Activated T-helper 1 cell treated with anti-CD3 and anti-CD28 coated beads, Interleukin-2, amount 50 U/mL, for 16 hours (primary cell): ENCODE measurements around the gene SSUH2.

Experiments used
- DNase-seq, 2 donors: peaks; one replicate each; pipeline ENCODE4 v3.0.0-alpha.2; 2020; ENCODE audit warnings: low read depth in 1 of 2, low spot score in 1 of 2

The SSUH2 gene

GRCh38 chr3:8642001-8642400, 2.6 kb downstream of the SSUH2 start:
- DNase-seq: no peak

DNA sequence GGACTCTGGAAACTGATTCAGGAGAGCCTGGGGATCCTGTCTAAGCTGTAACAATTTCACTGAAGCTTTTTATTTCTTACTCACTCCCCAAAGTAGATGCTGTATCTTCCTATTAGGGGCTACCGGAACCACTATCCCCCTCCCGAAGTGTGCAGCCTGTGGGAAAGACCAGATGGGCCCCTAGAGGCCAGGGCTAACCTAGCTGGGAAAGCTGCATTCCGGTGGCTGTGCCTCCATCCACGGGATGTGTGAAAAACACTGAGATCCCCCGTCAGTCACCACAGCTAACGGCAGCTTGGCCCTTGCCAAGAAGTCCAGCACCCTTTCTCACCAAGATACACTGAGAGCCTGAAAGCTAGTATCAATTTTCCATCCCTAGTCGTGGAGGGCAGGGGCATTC, 3.1 kb downstream of the SSUH2 start:
- no peak for DNase-seq

DNA sequence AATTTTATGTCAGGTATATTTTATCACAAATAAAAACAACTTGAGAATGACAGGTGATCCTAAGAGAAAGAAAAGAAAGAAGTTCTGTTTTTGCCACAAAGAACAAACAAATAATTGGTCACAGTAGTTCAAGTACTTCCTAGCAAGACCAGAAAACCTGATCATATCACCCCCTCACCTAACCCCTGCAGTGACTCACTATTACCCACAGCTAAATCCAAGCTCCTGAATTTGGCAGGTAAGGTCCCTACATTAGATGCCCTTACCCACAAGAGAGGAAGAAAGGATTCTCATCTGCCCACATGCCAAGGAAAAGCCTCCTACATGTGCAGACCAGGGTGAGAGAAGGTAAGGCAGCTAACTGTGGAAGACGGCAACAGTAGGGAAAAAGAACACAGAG, 4.4 kb downstream of the SSUH2 start:
- DNase-seq: no peak

GRCh38 chr3:8639659-8640000, 5.0 kb downstream of the SSUH2 start:
- DNase-seq: no peak

DNA sequence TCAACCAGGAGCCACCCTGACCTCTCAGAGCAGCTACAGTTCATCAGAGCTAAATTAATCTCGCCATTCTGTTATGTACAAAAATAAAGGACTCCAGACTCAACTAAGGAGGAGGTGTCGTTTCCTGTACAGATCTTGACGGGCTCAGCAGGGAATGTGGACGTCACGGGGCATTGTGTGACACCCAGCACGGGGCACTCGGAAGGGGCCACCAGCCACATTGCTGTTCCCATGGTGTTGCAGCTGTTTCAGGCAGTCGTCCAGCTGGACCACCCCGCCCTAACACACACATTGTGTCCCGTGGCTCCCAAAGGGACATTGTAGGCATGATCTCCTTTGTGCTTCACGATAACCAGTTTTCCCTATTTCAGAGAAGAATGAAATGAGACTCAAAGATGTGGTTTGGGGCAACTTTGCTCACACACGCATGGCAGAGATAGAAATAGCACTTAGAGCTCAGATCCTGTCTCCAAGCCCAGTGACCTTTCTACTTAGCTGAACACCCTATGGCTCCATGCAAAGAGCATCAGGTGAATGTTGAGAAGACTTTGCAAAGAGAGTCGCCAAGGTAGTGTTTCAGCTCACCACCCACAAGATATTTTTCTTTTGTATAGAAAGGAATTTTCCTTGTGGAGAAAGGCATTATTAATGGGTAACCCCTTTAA, 5.5 kb downstream of the SSUH2 start:
- DNase-seq: no peak

- no peak for DNase-seq
These were observed 7.2 kb downstream of the SSUH2 start for GRCh38 chr3:8637348-8637747.

GRCh38 chr3:8635631-8636030, 9.0 kb downstream of the SSUH2 start:
- no peak for DNase-seq

- DNase-seq: no peak
These were observed 9.5 kb downstream of the SSUH2 start for GRCh38 chr3:8635125-8635524.

- no peak for DNase-seq
These were observed 12.0 kb downstream of the SSUH2 start for GRCh38 chr3:8632402-8633237.

GRCh38 chr3:8631661-8632060, 12.9 kb downstream of the SSUH2 start:
- no peak for DNase-seq

GRCh38 chr3:8629151-8630021, 15.2 kb downstream of the SSUH2 start:
- peak in 1 of 2 donors; percentile 18 for DNase-seq

GRCh38 chr3:8627949-8628348, 16.6 kb downstream of the SSUH2 start:
- DNase-seq: no peak

DNA sequence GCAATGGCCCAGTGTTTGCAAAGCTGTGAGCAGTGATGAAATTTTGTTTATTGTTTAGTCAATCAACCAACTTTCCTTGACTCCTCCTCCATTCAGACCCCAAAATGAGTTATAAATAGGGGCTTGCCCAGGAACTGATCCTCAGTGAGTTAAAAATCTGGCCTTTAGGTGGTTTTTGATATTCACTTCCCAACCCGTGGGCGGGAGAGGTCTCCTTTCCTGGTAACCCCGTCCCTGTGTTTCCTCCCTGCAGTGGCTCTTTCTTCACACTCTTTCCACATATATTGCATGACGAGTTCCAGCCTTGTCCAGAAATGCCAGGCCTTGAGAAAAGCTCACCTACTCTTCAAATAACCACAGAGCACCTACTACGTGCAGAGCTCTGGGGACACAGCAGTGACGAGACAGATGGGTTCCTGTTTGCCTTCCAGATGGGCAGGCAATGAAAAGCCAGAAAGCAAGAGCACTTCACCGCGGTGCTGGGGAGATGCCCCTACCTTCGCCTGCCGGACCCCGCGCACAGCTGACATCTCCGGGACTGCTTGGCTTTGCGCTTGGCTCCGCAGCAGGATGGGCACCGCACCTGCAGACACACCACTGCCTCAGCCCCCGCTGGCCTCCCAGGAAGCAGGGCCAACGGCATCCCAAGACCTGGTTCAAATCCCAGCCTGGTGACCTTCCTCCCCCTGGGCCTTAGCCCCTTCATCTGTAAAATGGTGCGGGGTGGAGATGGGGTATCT, 17.2 kb downstream of the SSUH2 start:
- DNase-seq: no peak

GRCh38 chr3:8625991-8626390, 18.6 kb downstream of the SSUH2 start:
- DNase-seq: no peak

GRCh38 chr3:8624612-8625011, 20.0 kb downstream of the SSUH2 start:
- DNase-seq: no peak

GRCh38 chr3:8623741-8624140, 20.9 kb downstream of the SSUH2 start:
- DNase-seq: no peak

GRCh38 chr3:8622873-8623691, 21.5 kb downstream of the SSUH2 start:
- no peak for DNase-seq

- DNase-seq: no peak
These were observed 22.7 kb downstream of the SSUH2 start for GRCh38 chr3:8621872-8622271.

- DNase-seq: no peak
These were observed 23.5 kb downstream of the SSUH2 start for GRCh38 chr3:8621141-8621540.

DNA sequence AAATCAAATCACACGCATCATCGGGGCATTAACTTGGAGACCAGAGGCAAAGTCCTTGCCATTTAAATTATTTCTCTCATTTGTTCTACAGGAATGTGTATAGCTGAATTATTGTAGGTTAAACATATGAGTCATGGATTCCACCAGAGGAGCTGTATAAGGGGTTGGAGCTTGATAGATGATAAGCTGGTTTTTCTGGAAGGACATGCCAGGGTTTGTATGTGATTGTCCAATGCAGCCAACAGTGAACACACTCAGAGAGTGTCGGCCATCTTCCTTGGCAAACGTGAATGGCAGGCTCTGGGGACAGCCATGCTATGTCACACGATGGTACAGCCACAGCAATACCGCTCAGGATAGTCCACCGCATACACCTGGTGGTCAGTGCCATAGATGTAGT, 25.1 kb downstream of the SSUH2 start:
- no peak for DNase-seq
